HG03571 (cell line): ENCODE measurements around the gene MAF.

Source experiments
- ATAC-seq: cut with Tn5 transposase; IDR thresholded peaks from one replicate; pipeline ENCODE4 v1.9.1; 2021; ENCODE audit not compliant: unreplicated experiment

MAF gene

DNA sequence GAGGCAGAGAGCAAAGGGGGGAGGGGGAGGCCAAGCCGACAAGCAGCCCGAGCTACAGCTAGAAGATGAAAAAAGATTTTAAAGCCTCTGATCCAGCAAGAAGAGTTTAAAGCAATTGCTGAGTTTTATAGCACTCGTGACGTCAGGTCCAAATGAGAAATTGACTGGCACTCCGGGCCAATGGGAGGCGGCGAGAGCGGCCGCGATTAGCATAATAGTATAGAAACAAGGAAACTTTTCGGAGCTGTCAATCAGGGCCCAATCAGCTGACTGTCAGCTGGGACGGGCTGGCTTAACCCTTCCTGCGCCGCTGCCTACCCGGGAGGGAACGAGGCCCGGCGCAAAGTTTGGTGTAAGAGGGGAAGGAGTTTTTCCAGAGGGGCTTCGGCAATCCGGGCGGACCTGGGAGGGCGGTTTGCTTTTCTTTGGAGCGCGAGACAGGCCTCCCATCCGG, at the start of gene MAF:
Gene MAF (minus strand): TSS at position 100 of the 454 bp plus-strand sequence. CDS start 835 bp downstream, outside the sequence.
- ATAC-seq: no peak

DNA sequence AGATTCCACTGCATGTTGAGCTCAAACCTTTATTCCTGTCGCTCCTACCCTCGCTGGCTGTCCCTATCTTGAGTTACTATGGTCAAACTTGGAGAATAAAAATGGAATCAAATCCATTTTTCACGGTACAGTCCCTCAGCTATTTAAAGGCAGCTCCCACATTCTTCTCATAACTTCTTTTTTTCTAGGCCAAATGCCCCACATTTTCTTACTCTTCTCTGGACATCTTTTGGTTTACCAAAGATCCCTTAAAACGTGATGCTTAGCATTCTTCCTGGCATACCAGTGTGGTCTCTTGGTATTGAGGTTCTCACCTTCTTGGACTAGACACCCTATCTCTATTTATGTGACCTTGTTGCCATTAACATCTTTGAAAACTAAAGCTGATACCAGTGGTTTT, 48.3 kb upstream of the MAF start:
- ATAC-seq: no peak

DNA sequence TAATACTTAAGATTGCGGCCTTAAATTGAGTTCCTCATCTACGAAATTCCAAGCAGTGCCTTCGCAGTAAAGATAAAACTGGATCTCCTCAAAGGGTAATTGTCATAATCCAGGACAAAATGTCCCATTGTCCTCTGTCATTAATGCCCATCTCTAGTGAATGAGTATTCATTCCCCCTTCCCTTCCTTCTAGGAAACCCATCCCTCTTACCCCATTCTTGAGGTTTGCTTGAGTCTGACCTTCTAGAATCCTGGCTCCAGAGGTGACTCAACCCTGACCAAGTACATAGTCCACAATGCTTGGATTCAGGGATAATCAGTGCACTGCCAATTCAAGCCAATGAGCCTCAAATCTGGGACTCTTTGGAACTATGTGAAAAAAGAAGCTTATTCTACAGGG, 47.0 kb upstream of the MAF start:
- ATAC-seq: no peak

DNA sequence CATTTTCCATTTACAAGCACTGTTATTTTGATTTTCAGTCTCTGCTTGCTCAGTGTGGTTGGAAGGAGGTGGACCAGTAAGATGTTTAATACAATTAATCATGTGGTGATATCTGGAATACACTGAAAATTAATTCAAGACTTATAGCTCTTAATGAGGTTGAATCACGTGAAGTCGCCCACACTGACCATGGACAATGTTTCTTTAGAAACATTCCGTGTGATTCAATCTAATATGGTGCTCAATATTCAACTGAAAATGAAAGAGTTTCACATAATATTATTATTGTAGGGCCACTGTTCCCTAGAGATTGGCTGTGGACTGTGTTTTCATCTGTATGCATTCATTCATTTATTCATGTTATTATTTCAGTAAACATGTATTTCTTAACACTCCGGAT, 45.2 kb upstream of the MAF start:
- ATAC-seq: no peak

DNA sequence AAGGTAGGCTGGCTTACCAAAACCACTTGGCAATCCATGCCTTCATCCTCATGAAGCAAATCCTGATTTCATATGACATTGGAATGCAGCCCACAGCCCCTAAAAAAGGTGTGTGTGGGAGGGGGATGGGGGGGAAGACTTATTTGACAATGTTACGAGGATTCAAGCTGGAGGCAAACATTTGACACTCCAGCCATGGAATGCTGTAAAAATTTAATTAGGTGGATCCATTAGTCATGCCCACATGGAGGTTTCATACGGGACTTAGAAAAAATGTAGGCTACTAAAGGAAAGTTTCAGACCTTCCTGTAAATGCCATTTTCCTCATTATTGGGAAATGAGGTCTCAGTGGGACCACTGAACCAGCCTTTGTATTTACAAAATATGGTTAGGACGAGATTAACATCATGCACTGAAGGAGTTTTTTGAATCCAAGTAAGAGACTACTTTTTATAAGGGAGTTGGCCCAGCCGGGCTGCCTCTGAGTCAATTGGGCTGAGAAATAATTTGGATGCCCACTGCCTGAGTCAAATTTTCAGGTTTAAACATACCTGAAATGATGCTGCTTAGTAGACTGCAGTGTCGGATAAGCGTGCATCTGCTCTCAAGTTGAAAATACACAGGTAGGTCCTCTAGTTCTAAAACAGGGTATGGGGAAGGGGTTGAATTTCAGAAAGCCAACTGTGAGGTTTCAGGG, 44.6 kb upstream of the MAF start:
- no peak for ATAC-seq

DNA sequence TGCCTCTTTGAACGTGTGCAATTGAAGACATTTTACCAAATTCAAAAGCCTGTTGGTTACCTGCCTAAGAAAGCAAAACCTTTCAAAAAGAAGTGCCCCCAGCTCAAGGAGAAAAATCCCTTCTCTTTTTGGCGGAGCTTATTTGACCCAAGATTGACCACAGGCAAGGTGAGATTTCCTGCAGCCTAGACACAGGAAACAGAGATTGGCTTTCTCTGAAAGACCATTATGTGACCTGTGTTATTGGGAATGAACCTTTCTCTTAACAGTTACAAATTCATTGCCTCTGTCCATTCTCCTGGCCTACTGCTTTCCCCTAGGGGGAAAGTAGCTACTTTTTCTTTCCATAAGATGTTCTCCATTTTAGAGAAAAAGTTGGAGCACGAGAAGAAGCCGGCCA, 42.1 kb upstream of the MAF start:
- ATAC-seq: no peak

DNA sequence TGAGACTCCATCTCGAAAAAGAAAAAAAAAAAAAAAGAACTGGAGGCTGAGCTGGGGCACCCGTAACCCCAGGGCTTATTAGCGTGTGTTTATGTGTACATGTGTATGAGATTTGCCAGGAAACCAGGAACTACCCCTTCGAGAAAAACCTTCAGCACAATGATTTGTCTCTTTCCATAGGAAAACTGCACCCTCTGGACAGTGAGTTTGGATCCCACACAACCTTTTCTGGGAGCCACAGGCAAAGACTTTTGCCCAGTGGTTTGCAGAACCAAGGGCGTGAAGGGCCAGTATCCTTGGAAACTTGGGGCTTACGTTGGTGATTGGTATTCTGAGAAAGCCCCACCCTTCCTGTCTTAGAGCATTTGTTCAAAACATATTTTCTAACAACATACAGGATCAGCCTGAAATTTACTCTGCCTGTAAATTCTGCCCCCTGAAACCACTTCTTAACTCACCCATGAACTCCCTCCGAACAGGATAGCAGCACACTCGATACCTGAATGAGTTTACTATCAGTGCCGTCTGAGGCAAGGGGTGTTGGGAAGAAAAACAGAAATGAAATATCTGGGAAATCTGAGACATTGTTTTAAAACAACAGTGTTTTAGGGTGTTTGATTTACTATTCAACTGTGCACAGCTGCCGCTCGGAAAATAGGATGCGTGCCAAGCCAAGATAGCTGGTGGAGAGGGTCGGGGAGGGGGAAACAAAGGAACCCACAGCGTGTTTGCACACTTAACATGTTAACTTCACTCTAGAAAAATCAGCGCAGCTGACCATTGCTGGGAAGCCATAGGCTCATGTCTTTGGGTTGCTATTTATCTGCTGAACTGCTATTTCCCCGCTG, 40.2 kb upstream of the MAF start:
- no peak for ATAC-seq

DNA sequence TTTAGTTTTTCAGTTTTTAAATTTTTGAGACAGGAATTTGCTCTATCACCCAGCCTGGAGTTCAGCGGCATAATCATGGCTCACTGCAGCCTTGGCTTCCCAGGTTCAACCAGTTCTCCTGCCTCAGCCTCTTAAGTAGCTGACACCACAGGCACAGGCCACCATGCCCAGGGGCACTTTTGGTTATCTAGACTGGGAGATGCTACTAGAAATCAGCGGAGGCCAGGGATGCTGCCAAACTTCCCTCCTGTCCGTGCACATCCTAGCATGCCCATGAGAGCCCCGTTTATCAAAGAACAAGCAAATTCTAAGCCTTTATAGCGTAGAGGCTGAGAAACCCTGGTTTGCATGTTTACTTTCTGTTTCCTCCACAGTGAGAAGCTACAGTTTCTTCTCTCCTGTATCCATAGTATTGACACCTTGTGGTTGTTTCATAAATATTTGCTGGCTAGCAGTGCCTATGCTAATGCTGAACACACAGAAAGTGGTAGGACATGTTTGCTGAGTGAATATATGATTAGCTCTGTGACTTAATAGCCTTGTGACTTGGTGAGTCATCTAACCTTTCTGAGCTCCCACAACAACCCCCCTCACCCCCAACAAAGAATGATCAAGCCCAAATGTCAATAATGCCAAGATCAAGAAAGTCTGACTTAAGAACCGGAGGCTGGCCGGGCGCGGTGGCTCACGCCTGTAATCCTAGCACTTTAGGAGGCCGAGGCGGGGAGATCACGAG, 39.2 kb upstream of the MAF start:
- no peak for ATAC-seq

DNA sequence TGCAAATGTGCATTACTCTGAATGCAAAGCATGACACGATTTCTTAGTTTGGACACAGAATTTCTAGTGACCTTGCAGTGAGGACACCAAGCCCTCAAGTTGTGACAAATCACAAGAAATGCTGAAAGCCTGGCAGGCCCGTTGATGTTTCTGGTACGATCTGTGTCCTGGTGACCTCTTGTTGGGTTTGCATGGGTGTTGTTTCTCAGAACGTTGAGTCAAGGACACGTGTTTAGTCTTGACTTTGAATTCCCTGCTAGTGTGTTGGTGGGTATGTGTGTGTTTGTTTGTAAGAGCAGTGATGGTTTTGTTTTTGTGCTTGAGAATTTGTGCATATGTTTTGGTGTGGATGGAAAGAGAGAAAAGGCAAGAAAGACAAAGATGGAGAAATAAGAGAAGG, 37.8 kb upstream of the MAF start:
- no peak for ATAC-seq

DNA sequence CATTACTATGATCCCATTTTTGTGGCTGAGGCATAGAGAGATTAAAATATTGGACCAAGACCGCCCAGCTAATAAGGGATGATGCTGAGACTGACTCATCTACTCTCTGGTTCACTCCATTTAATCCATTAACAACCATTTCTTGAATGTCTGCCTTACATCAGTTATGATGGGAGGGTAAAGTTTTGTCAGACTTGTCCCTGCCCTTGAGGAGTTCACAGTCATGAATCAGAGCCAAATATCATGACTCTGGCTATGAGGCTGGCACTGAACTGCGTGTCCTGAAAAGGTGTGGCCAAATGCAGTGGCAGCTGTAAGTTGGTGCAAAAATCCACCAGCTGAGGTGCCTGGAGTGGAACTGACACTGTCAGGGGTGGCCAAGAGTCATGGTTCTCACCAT, 35.0 kb upstream of the MAF start:
- ATAC-seq: no peak

DNA sequence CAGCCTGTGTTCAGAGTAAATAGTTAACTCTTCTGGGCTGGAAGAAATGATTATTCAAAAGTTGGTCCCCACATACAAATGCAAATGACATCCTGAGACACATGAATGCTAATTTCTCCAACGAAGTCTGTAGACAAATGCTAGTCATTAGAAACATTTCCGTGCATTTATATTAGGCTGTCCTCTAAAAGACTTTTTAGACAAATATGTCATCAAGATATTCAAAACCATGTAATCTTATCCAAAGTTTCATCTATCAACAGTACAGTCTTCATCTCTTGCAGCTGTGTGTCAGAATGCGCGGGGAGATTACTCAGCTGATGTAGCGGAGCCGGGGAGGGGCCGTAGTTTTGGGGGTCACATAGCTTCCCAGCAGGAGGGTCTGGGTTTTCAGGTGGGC, 33.8 kb upstream of the MAF start:
- no peak for ATAC-seq

DNA sequence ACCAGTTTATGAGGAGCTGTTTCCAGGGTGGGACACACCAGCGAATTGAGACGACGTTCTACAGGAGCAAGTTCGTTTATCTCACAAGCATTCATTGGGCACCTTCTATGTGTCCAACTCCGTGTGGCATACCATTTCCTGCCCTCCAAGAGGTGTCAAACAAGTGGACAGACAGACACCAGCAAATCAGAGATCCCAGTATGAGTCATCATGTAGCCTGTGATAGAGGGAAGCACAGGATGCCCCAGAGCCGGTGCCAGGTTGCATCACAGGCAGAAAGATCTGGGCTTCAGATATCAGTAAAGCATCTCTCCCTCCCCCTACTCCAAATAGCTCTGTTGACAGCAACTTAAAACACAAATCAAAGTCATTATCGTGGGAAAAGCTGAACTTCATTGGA, 31.8 kb upstream of the MAF start:
- ATAC-seq: no peak

DNA sequence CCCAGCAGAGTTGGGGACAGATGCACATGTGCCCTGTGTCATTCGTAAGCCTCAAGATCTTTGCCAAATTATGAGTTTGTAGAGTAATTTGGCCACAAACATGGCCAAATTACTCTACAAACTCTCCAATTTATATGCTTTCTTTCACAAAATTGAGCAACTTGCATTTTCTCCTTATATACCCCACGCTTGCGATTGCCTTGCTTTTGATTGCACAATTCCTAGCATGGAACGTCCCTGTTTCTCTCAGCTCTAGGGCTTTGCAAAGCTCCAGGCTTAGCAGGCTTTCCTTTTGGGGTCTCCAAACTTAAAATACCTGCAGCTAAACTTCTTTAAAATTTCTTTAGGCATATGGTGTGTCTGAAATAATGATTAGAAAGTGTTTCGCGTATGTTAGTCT, 28.5 kb upstream of the MAF start:
- no peak for ATAC-seq

DNA sequence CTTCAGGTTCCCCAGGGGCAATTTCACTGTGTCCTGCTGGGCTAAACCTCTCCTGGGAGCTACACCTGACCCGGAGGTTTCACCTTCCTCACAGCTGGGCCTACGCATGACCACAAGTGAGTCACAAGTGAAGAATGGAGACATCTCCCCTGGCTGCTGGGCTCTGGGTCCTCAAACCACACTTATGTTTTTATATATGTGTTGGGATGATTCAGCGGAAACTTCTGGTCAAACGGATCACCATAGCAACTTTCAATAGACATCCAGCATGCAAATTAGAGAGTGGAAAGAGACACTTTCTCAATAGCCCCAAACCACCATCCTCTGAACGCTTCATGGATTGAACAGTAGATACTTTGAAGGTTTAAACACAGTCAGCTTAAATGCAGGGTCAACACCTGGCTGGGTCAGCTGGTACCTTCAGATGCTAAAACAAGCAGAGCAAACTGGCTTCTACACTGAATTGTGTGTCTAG, 28.0 kb upstream of the MAF start:
- peak; percentile 59 for ATAC-seq

DNA sequence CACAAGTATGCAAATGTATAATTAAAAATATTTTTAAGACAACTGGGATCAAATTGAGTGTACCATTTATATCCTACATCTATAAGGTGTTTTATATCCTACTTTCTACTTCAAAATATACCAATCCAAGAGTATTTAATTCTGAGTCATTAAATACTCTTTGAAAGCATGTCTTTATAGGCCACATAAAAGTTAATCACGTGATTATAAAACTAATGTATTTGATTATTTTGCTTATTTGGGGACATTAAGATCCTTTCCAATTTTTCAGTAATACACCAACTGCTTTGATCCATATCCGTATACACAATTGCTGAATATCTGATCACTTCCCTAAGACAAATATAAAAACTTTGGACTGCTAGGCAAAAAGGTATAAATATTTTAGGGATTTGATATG, 26.6 kb upstream of the MAF start:
- no peak for ATAC-seq

DNA sequence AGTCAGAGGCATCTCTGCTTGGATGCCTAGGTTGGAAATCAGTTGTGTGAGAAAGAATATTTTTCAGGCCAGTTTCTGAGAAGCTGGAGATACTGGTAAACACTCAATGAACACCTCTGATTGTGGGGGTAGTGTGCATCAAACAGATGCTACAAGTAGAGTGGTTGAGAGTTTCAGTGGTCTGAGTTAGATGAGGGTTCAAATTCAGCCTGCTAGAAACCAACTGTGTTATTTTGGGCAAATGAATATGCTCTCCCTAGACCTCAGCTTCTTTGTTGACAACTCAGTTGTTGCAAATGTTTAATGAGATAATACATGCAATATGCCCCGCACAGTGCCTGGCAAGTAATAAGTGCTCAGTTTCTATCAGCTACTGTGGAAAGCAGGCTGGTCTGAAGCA, 25.2 kb upstream of the MAF start:
- ATAC-seq: no peak

DNA sequence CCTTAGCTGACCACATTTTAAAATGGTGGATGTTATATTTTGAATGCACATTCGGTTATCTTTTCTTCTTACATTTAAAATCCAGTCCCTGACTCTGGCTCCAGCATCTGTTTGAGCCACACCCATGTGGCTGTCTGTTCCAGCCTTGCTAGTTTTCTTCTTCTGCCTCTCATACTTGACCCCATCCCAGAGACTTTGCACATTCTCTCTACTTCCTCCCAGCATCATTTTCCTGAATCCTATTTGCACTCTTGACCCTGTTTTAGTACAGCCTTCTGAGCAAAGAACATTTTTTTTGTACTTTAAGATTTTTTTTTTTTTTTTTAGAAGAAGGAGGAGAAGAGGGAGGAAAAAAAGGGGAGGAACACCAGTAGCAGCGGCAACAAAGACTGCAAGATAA, 23.3 kb upstream of the MAF start:
- ATAC-seq: no peak

DNA sequence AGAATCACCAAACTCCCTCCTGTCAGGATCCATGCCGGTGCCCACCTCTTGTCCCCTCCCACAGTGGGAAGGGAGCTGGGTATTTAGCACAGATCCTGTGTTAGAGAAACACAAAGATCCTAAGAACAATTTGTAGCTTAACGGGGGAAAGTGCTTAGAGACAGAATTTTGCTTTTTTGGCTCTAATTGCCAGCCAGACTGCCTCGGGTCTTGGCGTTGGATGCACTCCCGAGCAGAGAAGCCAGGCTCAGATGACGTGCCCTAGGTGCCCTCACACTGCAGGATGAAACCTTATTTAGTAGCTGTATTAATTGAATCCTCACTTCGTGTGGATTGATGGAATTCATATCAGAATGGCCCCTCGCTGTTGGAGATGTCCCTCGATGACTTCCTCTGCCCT, 22.5 kb upstream of the MAF start:
- no peak for ATAC-seq

DNA sequence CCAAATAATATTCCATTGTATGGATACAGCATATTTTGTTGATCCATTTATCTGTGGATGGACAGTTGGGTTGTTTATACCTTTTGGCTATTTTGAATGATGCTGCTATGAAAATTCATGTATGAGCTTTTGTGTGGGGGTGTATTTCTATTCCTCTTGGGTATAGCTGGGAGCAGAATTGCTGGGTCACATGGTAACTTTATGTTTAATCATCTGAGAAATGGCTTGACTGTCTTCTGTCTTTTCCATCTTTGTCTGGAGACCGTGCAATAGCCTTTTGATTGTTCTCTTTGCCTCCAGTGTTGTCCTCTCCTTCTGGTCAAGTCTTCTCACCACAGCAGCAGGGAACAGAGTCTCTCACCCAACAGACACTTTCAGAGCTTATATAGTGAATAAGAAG, 20.5 kb upstream of the MAF start:
- no peak for ATAC-seq

DNA sequence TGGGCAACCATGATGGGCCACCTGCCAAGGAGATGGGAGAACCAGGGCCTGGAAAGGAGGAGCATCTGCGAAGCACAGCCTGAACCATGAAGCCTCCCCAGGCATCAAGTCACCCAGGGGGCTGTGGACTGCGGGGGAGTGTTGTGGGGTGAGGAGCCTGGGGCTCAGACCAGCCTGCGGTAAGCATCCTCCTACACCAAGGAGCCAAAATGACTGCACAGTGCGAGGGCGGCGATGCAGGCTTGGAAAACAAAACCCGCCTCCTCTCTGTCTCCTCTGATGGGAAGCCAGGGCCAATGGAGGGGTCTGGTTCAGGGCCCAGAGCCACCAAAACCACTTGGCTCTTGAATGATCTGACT, 18.1 kb upstream of the MAF start:
- ATAC-seq: no peak

DNA sequence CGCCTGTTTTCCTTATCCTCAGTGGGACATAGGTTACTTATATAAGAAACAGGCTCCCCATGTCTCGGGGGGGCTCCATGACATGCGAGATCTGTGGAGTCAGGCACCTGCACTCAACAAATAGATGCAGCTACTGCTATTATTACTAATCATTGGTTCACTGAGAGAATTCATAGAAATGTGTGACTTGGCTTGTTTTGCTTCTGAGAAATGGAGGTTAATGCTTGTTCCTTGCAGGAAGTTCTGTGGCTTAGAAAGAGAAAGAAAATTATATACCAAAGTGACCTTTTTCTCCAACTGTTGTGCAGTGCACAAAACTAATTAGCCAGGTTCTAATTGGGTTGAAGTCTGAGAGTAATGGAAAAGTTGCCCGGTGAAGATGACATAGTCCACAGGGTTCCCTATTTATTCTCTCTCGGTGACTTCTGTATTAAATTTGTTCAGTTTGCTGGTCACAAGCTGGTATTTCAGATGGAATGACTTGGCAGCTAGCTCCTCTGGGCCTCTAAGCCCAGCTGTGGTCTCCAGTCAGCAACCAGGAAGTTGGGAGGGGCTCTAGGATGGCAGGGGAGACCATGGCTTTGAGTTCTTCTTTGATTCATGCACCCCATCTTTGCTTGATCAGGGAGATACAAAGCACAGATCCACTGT, 17.6 kb upstream of the MAF start:
- ATAC-seq: no peak
